Effector memory CD8-positive, alpha-beta T cell (primary cell): ENCODE results near the gene GTPBP6.

Experiments used
- ATAC-seq: fragments of 150-1000 bp; cut with Tn5 transposase; replicated peaks from 2 replicates; pipeline ENCODE4 v1.10.0; 2021; ENCODE audit warnings: mild to moderate bottlenecking, moderate library complexity
- DNase-seq, 3 experiments: peaks; one replicate each; pipeline ENCODE4 v3.0.0; 2021
- H3K27ac Mint-ChIP-seq, 2 donors: one replicate each; pipeline ENCODE4 v1.8.0; 2022; ENCODE audit warnings: mild to moderate bottlenecking in 2 of 2, mixed read lengths in 2 of 2, moderate library complexity in 2 of 2
- H3K27me3 Mint-ChIP-seq, 2 donors: one replicate each; pipeline ENCODE4 v1.8.0; 2022; ENCODE audit warnings: mixed read lengths in 2 of 2
- H3K36me3 Mint-ChIP-seq: one replicate; pipeline ENCODE4 v1.8.0; 2022; ENCODE audit warnings: mild to moderate bottlenecking, moderate library complexity, mixed read lengths; ENCODE audit not compliant: insufficient read depth
- H3K4me1 Mint-ChIP-seq, 2 donors: one replicate each; pipeline ENCODE4 v1.8.0; 2022; ENCODE audit warnings: low read depth in 2 of 2, mixed read lengths in 2 of 2
- H3K4me3 Mint-ChIP-seq, 2 donors: one replicate each; pipeline ENCODE4 v1.8.0; 2022; ENCODE audit warnings: mild to moderate bottlenecking in 2 of 2, mixed read lengths in 2 of 2, moderate library complexity in 2 of 2
- H3K9me3 Mint-ChIP-seq, 2 donors: one replicate each; pipeline ENCODE4 v1.8.0; 2022; ENCODE audit warnings: mixed read lengths in 2 of 2
- total RNA-seq, 9 experiments: gene quantifications; one replicate each; lab custom pipeline; 2026; lab: John Stamatoyannopoulos, UW

The GTPBP6 gene
- total RNA-seq: 44.3 to 112 (median 78.0) reads per million in 9 experiments

DNA sequence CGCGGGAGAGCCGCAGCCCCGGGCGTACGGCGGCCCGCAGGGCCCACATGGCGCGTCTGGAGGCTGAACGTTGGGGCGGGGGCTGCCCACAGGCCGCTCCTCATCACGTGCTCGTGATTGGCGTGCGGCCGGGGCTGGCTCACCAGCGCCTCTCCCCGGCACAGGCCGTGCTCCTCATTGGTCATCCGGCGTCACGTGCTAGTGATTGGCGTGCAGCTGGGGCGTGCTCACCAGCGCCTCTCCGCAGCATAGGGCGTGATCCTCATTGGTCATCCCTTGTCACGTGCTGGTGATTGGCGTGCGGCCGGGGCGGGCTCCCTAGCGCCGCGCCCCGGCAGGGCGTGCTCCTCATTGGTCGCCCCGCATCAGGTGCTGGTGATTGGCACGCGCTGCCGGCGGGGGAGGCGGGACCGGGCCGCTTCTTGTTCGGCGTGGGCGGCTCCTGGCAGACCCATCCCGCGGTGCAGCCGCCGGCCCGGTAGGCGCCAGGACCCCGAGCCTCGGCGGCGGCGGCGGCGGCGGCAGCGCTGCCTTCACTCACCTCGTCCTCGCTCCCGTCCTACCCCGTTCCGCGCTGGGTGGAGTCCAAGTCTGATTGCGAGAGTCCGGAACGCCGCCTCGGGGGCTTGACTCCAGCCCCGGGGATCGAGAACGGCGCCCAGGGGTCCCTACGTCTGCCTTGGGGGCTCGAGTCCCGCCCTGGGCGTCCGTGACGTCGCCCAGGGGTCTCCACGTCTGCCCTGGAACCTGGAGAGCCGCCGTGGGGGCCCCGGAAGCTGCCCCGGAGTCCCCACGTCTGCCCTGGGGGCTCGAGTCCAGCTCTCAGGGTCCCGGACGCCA, at the start of gene GTPBP6:
Gene GTPBP6, minus strand, starts transcription at position 58 of the 840 bp plus-strand sequence. Its CDS starts 9 bp downstream, at position 49.
- H3K9me3 Mint-ChIP-seq: no peaks in the 10 kb centered on the region

DNA sequence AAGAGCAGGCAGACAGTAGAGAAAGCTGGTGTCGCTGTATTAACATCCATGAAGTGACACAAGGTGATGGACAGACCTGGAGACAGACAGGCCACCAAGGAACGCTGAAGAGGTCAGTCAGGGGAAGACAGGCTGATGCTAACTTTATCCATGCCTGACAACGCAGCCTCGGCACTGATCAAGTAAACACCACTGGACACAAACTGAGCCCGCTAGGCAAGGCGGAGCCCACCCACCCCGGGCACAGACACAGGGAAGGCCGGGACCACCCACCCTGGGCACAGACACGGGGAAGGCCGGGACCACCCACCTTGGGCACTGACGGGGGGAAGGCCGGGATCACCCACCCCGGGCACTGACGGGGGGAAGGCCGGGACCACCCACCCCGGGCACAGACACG, 49.3 kb upstream of the GTPBP6 start:
- Mint-ChIP-seq H3K4me1 (peaks cover 10 to 24% of the 10 kb centered on the region in 2 donors), H3K4me3 (no peak overlapping the region), H3K27ac (no peak overlapping the region), H3K9me3 (no peaks in the 10 kb centered on the region), H3K36me3 (no peaks in the 10 kb centered on the region), H3K27me3 (peaks cover 16 to 22% of the 10 kb centered on the region in 2 donors)
- DNase-seq (no peak), ATAC-seq (no peak)

More for the DNA sequence above, at the start of gene GTPBP6:
- Mint-ChIP-seq H3K27me3 (no peaks in the 10 kb centered on the region), H3K36me3 (peaks cover 45% of the 10 kb centered on the region), H3K4me3 (peak within 1 kb of the TSS; percentile 73 to 76), H3K4me1 (peaks cover 19 to 31% of the 10 kb centered on the region in 2 donors), H3K27ac (peak within 1 kb of the TSS; percentile 85 to 94)
- ATAC-seq (peak; percentile 65), DNase-seq (peak; percentile 98 to 100 (median 98))

DNA sequence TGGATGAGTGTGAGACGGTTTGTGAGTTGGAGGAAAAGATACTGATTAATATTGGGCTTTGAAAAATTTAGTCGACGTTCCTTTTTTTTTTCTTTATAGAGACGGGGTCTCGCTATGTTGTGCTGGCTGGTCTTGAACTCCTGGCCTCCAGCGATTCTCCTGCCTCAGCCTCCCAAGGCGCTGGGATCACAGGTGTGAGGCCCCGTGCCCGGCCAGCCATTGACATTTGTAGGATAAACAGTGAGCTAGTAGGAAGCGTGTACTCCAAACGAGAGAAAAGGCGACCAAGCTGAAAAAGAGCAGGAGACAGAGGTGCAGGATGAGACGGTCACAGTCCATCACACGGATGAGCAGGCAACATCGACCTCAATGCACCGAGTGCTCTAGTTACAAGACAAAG, 48.8 kb upstream of the GTPBP6 start:
- Mint-ChIP-seq H3K4me1 (peaks cover 8 to 21% of the 10 kb centered on the region in 2 donors), H3K9me3 (no peaks in the 10 kb centered on the region), H3K4me3 (no peak overlapping the region), H3K27ac (no peak overlapping the region), H3K36me3 (no peaks in the 10 kb centered on the region), H3K27me3 (peaks cover 13 to 18% of the 10 kb centered on the region in 2 donors)
- ATAC-seq: no peak
- no peak for DNase-seq

DNA sequence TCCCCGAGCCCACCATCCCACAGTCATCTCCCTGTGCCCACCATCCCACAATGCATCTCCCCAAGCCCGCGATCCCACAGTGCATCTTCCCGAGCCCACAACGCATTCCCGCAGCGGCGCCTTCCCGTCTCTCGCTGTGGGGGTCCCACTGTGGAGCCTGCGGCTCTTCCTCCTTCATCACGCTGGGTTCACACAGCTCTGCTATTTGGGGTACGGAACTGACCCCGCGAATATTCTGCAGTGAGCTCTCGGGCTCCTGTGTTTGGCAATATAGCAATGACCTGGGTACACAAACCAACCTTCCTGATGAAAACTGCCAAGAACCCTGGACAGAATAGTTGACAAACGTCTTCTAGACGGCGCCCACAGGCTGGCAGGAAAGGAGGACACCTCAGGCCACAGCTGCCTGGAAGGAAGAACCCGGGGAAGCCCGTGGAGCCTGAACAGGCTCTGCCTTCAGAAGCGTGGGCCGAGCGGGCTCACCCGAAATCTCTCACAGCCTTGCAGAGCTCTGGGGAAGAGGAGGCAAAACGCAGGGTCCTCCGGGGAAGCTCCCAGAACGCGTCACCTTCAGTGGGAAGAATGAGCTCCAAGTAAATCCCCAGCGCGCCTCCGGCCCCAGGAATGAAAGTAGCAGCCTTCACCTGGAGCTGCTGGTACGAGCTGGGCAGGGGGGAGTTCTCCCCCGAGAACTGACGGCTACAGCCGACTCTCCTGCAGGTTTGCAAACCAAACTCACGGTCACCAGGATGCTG, 45.2 kb upstream of the GTPBP6 start:
- H3K36me3 Mint-ChIP-seq: peaks cover 6% of the 10 kb centered on the region
- no peaks in the 10 kb centered on the region for H3K27me3 Mint-ChIP-seq
- ATAC-seq (no peak), DNase-seq (no peak)
- H3K27ac Mint-ChIP-seq: no peak overlapping the region
- peaks cover 0 to 3% of the 10 kb centered on the region in 2 donors for H3K9me3 Mint-ChIP-seq
- no peak overlapping the region for H3K4me3 Mint-ChIP-seq
- H3K4me1 Mint-ChIP-seq: peaks cover 2 to 7% of the 10 kb centered on the region in 2 donors

DNA sequence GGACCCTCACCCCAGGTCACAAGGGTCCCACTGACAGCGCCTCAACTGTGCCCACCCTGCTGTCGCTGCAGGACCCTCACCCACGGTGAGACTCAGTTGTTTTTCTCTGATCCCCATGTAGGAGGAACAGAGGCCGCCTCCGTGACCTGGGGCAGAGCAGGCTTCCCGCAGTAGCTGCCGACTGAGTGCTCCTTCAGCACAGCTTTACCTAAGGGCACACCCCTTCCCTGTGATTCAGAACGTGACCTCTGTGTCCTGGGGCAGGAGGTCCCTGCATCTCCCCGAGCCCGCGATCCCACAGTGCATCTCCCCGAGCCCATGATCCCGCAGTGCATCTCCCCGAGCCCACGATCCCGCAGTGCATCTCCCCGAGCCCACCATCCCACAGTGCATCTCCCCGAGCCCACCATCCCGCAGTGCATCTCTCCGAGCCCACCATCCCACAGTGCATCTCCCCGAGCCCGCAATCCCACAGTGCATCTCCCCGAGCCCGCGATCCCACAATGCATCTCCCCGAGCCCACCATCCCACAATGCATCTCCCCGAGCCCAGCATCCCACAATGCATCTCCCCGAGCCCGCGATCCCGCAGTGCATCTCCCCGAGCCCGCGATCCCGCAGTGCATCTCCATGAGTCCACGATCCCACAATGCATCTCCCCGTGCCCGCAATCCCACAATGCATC, 44.5 kb upstream of the GTPBP6 start:
- Mint-ChIP-seq H3K9me3 (peaks cover 0 to 3% of the 10 kb centered on the region in 2 donors), H3K4me1 (peaks cover 2 to 7% of the 10 kb centered on the region in 2 donors), H3K36me3 (peaks cover 6% of the 10 kb centered on the region), H3K27me3 (no peaks in the 10 kb centered on the region), H3K4me3 (no peak overlapping the region), H3K27ac (no peak overlapping the region)
- no peak for DNase-seq
- no peak for ATAC-seq

- Mint-ChIP-seq H3K27me3 (no peaks in the 10 kb centered on the region), H3K27ac (no peak overlapping the region), H3K4me3 (no peak overlapping the region), H3K9me3 (peaks cover 0 to 6% of the 10 kb centered on the region in 2 donors), H3K36me3 (peaks cover 6% of the 10 kb centered on the region), H3K4me1 (peaks cover 5 to 12% of the 10 kb centered on the region in 2 donors)
- ATAC-seq (no peak), DNase-seq (no peak)
These were observed 43.8 kb upstream of the GTPBP6 start for GRCh38 chrX:362351-362750.

GRCh38 chrX:361231-362145, 42.9 kb upstream of the GTPBP6 start:
- H3K9me3 Mint-ChIP-seq: peaks cover 0 to 6% of the 10 kb centered on the region in 2 donors
- H3K27ac Mint-ChIP-seq: no peak overlapping the region
- no peak for ATAC-seq
- peaks cover 6% of the 10 kb centered on the region for H3K36me3 Mint-ChIP-seq
- no peak for DNase-seq
- H3K4me3 Mint-ChIP-seq: no peak overlapping the region
- H3K27me3 Mint-ChIP-seq: no peaks in the 10 kb centered on the region
- peaks cover 7 to 21% of the 10 kb centered on the region in 2 donors for H3K4me1 Mint-ChIP-seq

GRCh38 chrX:360496-361150, 42.0 kb upstream of the GTPBP6 start:
- no peak overlapping the region for H3K27ac Mint-ChIP-seq
- H3K27me3 Mint-ChIP-seq: no peaks in the 10 kb centered on the region
- DNase-seq (no peak), ATAC-seq (no peak)
- peaks cover 6% of the 10 kb centered on the region for H3K36me3 Mint-ChIP-seq
- H3K4me3 Mint-ChIP-seq: no peak overlapping the region
- peaks cover 0 to 6% of the 10 kb centered on the region in 2 donors for H3K9me3 Mint-ChIP-seq
- peaks cover 8 to 28% of the 10 kb centered on the region in 2 donors for H3K4me1 Mint-ChIP-seq

DNA sequence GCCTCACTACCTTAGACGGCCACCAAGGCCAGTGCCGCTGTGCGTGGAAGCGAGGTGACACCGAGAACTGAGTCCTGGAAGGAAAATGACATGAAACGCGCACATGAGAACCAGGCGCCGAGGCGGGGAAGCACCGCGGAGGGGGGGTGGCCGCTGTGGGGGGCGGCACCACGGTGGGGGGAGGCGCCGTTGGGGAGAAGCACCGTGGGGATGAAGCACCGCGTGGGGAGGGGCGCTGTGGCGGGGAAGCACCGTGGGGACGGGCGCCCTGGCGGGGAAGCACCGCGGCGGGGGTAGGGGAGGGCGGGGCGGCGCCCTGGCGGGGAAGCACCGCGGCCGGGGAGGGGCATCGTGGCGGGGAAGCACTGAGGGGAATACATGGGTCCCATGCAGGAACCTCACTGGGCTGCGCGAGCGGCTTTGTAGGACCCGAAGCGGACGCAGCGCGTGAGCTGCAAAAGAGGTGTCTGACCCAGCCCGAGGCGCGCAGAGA, 40.1 kb upstream of the GTPBP6 start:
- ATAC-seq (no peak), DNase-seq (no peak)
- Mint-ChIP-seq H3K4me1 (peaks cover 8 to 33% of the 10 kb centered on the region in 2 donors), H3K9me3 (peaks cover 0 to 6% of the 10 kb centered on the region in 2 donors), H3K36me3 (peaks cover 6% of the 10 kb centered on the region), H3K4me3 (no peak overlapping the region), H3K27me3 (no peaks in the 10 kb centered on the region), H3K27ac (no peak overlapping the region)

DNA sequence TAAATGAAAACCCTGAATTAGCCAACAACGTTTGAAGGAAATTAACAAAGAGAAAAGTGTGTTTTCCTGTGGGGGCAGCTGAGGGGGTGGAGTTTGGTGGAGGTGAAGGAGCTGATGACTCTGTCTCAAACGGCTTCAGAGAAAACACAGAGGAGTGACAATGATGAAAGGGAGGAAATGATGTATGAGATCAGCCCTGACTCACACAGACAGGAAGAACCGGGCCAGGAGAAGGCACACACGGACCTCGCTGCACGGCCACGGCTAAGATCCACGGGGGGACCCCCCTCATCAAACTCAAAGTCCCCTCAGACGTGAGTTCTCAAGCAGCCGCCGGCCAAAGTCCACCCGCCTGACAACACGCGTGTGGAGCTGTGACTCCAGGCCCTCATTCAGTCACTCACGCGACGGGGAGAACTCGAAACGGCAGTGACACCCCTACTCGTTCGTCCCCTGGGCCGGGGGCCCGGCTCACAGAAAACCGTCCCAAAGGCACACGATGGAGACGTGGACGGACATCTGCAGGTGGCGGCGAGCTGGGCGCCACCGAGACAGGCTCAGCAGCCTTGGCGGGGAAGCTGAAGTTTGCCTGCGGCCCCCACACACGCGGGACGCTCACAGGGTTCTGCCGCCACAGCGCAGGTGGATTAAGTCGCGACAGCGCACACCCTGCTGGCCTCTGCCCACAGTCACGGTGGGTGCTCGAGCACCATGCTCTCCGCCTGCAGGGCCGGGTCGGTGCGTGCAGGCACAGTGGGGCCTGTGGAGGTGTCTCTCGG, 39.3 kb upstream of the GTPBP6 start:
- Mint-ChIP-seq H3K4me3 (peak overlapping the region; percentile 46 to 66), H3K27ac (peak overlapping the region; percentile 85 to 92), H3K4me1 (peaks cover 8 to 27% of the 10 kb centered on the region in 2 donors), H3K27me3 (no peaks in the 10 kb centered on the region), H3K9me3 (peaks cover 0 to 6% of the 10 kb centered on the region in 2 donors), H3K36me3 (peaks cover 6% of the 10 kb centered on the region)
- DNase-seq (peak in 1 of 3 experiments; percentile 29), ATAC-seq (peak; percentile 80)

- Mint-ChIP-seq H3K4me1 (peaks cover 9 to 27% of the 10 kb centered on the region in 2 donors), H3K27ac (peak overlapping the region; percentile 85 to 92), H3K4me3 (peak overlapping the region; percentile 46 to 66), H3K9me3 (peaks cover 0 to 6% of the 10 kb centered on the region in 2 donors), H3K36me3 (peaks cover 6% of the 10 kb centered on the region), H3K27me3 (no peaks in the 10 kb centered on the region)
- ATAC-seq (peak; percentile 43), DNase-seq (no peak)
These were observed 38.6 kb upstream of the GTPBP6 start for GRCh38 chrX:357035-357692.
